Fibroblast of lung (primary cell): ENCODE measurements around the gene ARPP21. TPM values are rescaled to one million over a fixed set of nuclear protein-coding genes. Genes with fewer than 3 reads are reported as not detected.

Experiments
- DNase-seq, 2 donors: peaks; one replicate each; pipeline versions ENCODE4 v3.0.0 to v3.0.0-alpha.2; 2010; ENCODE audit warnings: low read depth in 2 of 2
- H2AFZ ChIP-seq: 2 replicates; pipeline ENCODE4 v1.5.1; 2012; ENCODE audit warnings: low read length, control low read depth, inconsistent platforms
- H3K27ac ChIP-seq: 2 replicates; pipeline ENCODE4 v1.5.1; 2011; ENCODE audit warnings: low read length, control low read depth; ENCODE audit not compliant: insufficient read depth
- H3K27me3 ChIP-seq: 2 replicates; pipeline ENCODE4 v1.5.1; 2011; ENCODE audit warnings: mild to moderate bottlenecking, low read length; ENCODE audit not compliant: control insufficient read depth, insufficient read depth
- H3K36me3 ChIP-seq: 2 replicates; pipeline ENCODE4 v1.5.1; 2011; ENCODE audit warnings: low read length; ENCODE audit not compliant: control insufficient read depth, insufficient read depth
- H3K4me1 ChIP-seq: 2 replicates; pipeline ENCODE4 v1.5.1; 2011; ENCODE audit warnings: low read length; ENCODE audit not compliant: control insufficient read depth, insufficient read depth; ENCODE audit errors: extremely low read depth
- H3K4me2 ChIP-seq: 2 replicates; pipeline ENCODE4 v1.5.1; 2011; ENCODE audit warnings: low read length, control low read depth; ENCODE audit not compliant: insufficient read depth; ENCODE audit errors: extremely low read depth
- H3K4me3 ChIP-seq, 4 experiments: fragments of 200-600 bp in 1 of 4; sonication (generic) in 1 of 4; replicated peaks in 1 of 4; 2 replicates each; pipeline ENCODE4 v1.5.1; 2011 to 2016; ENCODE audit warnings: low read length in 4 of 4, low read depth in 3 of 4, mild to moderate bottlenecking in 3 of 4, control low read depth in 2 of 4, inconsistent platforms in 1 of 4, mixed read lengths in 1 of 4; ENCODE audit not compliant: insufficient read depth in 1 of 4; ENCODE audit errors: control extremely low read depth in 1 of 4
- H3K79me2 ChIP-seq: 2 replicates; pipeline ENCODE4 v1.5.1; 2012; ENCODE audit warnings: mild to moderate bottlenecking, low read length, inconsistent platforms; ENCODE audit not compliant: control insufficient read depth, insufficient read depth
- H3K9ac ChIP-seq: 2 replicates; pipeline ENCODE4 v1.5.1; 2011; ENCODE audit warnings: mild to moderate bottlenecking, low read length, control low read depth; ENCODE audit not compliant: insufficient read depth
- H3K9me3 ChIP-seq: 2 replicates; pipeline ENCODE4 v1.5.1; 2012; ENCODE audit warnings: low read depth, low read length; ENCODE audit not compliant: control insufficient read depth, insufficient read depth
- H4K20me1 ChIP-seq: 2 replicates; pipeline ENCODE4 v1.5.1; 2011; ENCODE audit warnings: low read length; ENCODE audit not compliant: control insufficient read depth, insufficient read depth; ENCODE audit errors: extremely low read depth
- EZH2 ChIP-seq: IDR thresholded peaks from 2 replicates; pipeline ENCODE4 v1.5.1; 2012; ENCODE audit warnings: low read length, control low read depth, mild to moderate bottlenecking; ENCODE audit errors: missing control alignments
- polyA plus RNA-seq, 2 donors: library from polyadenylated mRNA; depleted of rRNA in 1 of 2; stranded (reverse) in 1 of 2; unstranded in 1 of 2; fragments of >200 nt; gene quantifications; 2 replicates each; pipeline ENCODE4 v1.2.1, GENCODE V29; 2011 to 2012; ENCODE audit warnings: missing spikeins in 1 of 2
- total RNA-seq: library from RNA; depleted of rRNA; stranded (reverse); fragments of >200 nt; gene quantifications from 2 replicates; pipeline ENCODE4 v1.2.1, GENCODE V29; 2014
- TF ChIP-seq, protein P1 (sequence below), 2 donors: IDR thresholded peaks in 1 of 2; conservative IDR thresholded peaks in 1 of 2; 1 replicate in 1 of 2; 2 replicates in 1 of 2; pipeline ENCODE4 v1.5.1; 2011 to 2012; ENCODE audit warnings: low read length in 2 of 2, control low read depth in 1 of 2, inconsistent platforms in 1 of 2, low read depth in 1 of 2, mild to moderate bottlenecking in 1 of 2

ARPP21 gene
- total and polyA plus RNA-seq, 2 donors (not counting 1 experiment from before 2014, with no cell fraction given), result not detected

DNA sequence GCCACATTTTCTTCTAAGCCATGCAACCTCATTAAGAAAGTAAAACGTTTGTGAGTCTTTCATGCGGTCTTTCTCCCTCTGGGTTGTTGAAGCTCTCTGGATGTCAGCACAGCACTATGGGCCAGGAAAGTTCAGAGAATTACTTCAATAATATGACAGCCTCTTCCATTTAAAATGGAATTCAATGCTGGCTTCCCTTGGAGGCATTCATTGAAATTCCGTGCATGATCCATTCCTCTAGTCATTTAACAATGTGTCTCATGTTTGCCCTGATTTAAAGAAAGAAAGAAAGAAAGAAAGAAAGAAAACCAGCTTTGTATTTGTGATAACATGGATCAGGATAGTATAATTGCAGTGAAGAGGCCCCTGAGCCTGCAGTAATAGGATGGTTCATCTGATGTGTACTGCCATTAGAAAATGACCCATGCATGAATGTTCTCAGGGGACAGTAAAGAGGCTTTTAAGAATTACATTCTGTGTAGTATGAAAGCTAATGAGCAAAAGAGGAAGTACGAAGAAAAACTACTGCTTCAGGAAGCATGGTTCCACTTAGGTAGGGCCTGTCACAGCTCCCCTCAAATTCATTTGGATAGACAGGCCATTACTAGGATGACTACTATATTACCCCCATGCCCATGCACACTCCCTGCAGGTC is 146.0 kb downstream of the ARPP21 start:
- H3K4me2 ChIP-seq, result no peak overlapping the region
- H3K9me3 ChIP-seq, result no peaks in the 10 kb centered on the region
- no peaks in the 10 kb centered on the region for H3K36me3 ChIP-seq
- TF ChIP-seq EZH2, result no peak
- TF ChIP-seq, protein P1, sequence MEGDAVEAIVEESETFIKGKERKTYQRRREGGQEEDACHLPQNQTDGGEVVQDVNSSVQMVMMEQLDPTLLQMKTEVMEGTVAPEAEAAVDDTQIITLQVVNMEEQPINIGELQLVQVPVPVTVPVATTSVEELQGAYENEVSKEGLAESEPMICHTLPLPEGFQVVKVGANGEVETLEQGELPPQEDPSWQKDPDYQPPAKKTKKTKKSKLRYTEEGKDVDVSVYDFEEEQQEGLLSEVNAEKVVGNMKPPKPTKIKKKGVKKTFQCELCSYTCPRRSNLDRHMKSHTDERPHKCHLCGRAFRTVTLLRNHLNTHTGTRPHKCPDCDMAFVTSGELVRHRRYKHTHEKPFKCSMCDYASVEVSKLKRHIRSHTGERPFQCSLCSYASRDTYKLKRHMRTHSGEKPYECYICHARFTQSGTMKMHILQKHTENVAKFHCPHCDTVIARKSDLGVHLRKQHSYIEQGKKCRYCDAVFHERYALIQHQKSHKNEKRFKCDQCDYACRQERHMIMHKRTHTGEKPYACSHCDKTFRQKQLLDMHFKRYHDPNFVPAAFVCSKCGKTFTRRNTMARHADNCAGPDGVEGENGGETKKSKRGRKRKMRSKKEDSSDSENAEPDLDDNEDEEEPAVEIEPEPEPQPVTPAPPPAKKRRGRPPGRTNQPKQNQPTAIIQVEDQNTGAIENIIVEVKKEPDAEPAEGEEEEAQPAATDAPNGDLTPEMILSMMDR (conservative IDR thresholded peaks at IDR 0.05 in 1 of 2, IDR thresholded peaks at IDR 0.05 in 1 of 2; ENCODE audit: low read depth in 1 of 2, low read length in 2 of 2), result no peak
- no peak overlapping the region for H2AFZ ChIP-seq
- H4K20me1 ChIP-seq, result no peaks in the 10 kb centered on the region
- H3K27ac ChIP-seq, result no peak overlapping the region
- H3K4me1 ChIP-seq, result no peaks in the 10 kb centered on the region
- DNase-seq, result no peak
- no peak overlapping the region for H3K9ac ChIP-seq
- no peak overlapping the region for H3K4me3 ChIP-seq
- no peaks in the 10 kb centered on the region for H3K79me2 ChIP-seq
- H3K27me3 ChIP-seq, result no peaks in the 10 kb centered on the region

DNA sequence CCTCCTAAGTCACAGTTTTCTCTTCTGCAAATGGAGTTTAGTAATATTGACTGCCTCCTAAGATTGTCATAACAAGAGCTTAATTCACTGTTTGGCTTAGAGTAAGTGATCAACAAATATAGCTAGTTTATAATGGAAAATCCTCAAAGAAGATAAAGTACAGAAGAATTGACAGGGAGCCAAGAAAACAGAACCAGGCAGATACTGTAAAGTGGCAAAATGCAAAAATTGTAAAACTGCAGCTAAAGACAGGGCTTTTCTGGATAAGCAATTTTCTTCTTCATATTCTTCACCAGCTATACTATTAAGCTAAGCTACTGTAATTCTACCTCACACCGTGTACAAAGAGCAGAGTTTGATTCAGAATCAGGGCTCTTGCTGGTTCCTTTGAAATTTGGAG is 148.6 kb downstream of the ARPP21 start:
- TF ChIP-seq, protein P1 (conservative IDR thresholded peaks at IDR 0.05 in 1 of 2, IDR thresholded peaks at IDR 0.05 in 1 of 2; ENCODE audit: low read depth in 1 of 2, low read length in 2 of 2), result no peak
- no peak for TF ChIP-seq EZH2
- Histone ChIP-seq H3K36me3 (no peaks in the 10 kb centered on the region), H3K27ac (no peak overlapping the region), H3K4me1 (no peaks in the 10 kb centered on the region), H2AFZ (no peak overlapping the region), H3K4me2 (no peak overlapping the region), H3K9ac (no peak overlapping the region), H3K27me3 (no peaks in the 10 kb centered on the region), H3K9me3 (no peaks in the 10 kb centered on the region), H3K79me2 (no peaks in the 10 kb centered on the region), H3K4me3 (no peak overlapping the region), H4K20me1 (no peaks in the 10 kb centered on the region)
- DNase-seq, result no peak

- DNase-seq, result no peak
- Histone ChIP-seq H3K4me2 (no peak overlapping the region), H3K9ac (no peak overlapping the region), H3K36me3 (no peaks in the 10 kb centered on the region), H3K27me3 (no peaks in the 10 kb centered on the region), H3K27ac (no peak overlapping the region), H2AFZ (no peak overlapping the region), H3K4me1 (no peaks in the 10 kb centered on the region), H4K20me1 (no peaks in the 10 kb centered on the region), H3K79me2 (no peaks in the 10 kb centered on the region), H3K4me3 (no peak overlapping the region), H3K9me3 (no peaks in the 10 kb centered on the region)
- TF ChIP-seq EZH2, result no peak
- TF ChIP-seq, protein P1 (conservative IDR thresholded peaks at IDR 0.05 in 1 of 2, IDR thresholded peaks at IDR 0.05 in 1 of 2; ENCODE audit: low read depth in 1 of 2, low read length in 2 of 2), result no peak
Observed at GRCh38 chr3:35789042-35789831, 149.9 kb downstream of the ARPP21 start.
